NCI-H1694 (cell line): Measurements from ENCODE around the gene ACOT2.
A peak's percentile ranks its signal among the peaks of the same experiment; 100 is the strongest.
"Not testable (repeated sequence)": the region's sequence is repeated elsewhere in the genome, so short reads cannot be mapped to it uniquely, and the experiment has no call there.

Source experiments
- DNase-seq: peaks from one replicate; lab custom pipeline; 2025; lab: John Stamatoyannopoulos, UW

The ACOT2 gene

DNA sequence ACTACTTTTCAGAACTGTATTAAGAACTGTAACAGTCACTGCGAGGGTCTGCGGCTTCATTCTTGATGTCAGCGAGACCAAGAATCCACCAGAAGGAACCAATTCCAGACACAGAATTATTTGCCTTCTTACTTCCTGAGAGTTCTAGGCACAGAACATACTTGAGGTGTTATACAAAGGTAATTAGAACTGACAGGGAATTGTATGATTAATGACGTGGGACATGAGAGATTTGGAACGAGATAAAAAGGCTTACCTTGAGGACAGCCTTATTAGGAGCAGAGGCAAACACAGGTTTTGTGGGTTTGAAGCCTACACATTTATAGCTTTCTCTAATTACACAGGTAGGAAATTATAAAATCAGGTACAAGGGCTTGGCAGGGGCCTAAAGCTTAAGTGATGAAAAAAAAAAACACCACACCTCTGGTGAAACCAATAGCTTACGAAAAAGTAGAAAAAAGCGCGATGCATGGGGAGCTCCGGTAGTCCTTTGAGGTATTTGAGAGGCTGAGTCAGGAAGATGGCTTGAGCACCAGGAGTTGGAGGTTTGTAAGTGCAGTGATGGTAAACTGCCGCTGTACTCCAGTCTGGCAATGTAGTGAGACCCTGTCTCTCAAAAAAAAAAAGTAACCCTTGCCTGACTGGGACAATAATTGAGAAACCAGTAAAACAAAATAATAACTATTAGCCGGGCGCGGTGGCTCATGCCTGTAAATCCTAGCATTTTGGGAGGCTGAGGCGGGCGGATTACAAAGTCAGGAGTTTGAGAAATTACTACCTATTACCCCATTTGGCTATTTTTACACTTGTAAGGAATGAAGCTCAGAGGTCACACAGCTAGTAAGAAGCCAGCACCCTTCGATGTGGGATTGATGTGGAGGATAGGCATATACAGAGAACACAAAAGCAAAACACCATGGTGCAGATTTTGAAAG, 795 bp upstream of the ACOT2 start:
- no peak for DNase-seq

DNA sequence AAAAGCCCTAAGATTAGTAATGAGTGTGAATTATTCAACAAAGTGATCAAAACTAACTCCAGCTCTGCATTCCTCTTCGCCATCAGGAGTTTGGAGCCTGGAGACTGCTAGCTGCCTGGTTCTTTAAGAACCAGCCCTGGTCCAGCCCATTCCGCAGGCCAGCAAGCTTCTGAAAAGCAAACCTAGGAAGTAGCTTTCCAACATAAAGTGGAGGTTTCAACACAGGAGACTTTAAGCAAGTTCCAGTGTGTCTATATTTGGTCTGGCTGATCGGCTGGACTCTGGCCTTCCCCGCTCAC, 178 bp upstream of the ACOT2 start:
- DNase-seq = not testable (repeated sequence)

DNA sequence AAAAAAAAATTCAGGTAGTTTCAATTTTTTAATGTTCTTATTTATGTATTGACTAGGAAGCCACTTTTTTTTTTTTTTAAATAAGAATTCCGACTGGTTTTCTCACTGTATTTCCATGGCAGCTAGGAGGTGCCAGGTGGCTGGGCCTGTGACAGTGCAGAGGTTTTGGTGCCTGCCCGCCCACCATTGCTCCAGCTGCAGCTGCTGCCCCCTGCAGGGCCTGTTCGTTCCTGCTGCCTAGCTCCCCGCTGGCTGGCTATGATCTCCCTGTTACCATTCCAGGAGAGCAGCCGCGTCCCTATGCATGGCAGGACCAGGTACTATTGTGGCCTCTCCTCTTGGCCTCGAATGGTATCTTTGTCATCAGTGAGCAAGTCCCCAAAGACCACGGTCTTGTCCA, 1.9 kb downstream of the ACOT2 start:
- DNase-seq = peak; percentile 84

DNA sequence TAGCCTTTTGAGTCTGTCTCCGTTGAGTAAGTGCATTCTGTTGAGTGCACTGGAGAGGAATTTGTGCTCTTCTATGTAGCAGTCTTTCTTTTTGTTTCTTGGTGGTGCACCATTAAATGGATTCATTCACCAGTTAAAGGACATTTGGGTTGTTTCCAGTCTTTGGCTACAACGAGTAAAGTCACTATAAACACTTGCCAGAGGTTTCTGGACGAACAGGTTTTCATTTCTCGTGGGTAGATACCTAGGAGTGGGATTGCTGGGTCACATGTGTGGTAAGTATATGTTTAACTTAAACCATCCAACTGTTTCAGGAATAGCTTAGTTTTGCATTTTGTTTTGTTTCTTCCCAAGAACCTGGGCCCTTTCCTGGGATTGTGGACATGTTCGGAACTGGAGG, 4.0 kb downstream of the ACOT2 start:
- not testable (repeated sequence) for DNase-seq

DNA sequence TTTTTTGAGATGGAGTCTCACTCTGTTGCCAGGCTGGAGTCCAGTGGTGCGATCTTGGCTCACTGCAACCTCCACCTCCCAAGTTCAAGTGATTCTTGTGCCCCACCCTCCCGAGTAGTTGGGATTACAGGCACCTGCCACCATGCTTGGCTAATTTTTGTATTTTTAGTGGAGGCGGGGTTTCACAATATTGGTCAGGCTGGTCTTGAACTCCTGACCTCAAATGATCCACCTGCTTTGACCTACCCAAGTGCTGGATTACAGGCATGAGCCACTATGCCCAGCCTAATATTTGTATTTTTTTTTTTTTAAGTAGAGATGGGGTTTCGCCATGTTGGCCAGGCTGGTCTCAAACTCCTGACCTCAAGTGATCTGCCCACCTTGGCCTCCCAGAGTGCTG, 4.7 kb downstream of the ACOT2 start:
- DNase-seq = not testable (repeated sequence)

DNA sequence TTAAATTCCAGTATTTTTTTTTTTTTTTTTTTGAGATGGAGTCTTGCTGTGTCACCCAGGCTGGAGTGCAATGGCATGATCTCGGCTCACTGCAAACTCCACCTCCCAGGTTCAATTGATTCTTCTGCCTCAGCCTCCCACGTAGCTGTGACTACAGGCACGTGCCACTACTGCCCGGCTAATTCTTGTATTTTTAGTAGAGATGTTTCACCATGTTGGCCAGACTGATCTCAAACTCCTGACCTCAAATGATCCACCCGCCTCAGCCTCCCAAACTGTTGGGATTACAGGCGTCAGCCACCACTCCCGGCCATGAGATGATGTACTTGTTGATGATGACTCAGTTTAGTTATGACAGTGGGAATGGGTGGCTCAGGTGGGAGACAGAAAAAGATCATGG, 5.2 kb downstream of the ACOT2 start:
- DNase-seq = not testable (repeated sequence)

DNA sequence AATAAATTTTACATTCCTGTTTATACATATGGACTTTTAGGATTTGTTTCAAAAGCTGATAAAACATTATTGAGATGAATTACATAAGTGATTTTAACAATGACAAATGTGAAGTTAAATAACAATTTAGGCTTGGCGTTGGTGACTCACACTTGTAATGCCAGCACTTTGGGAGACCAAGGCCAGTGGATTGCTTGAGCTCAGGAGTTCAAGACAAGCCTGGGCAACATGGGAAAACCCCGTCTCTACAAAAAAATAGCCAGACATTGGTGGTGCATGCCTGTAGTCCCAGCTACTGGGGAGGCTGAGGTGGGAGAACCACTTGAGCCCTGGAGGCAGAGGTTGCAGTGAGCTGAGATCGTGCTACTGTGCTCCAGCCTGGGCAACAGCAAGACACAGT, 7.4 kb downstream of the ACOT2 start:
- no peak for DNase-seq

DNA sequence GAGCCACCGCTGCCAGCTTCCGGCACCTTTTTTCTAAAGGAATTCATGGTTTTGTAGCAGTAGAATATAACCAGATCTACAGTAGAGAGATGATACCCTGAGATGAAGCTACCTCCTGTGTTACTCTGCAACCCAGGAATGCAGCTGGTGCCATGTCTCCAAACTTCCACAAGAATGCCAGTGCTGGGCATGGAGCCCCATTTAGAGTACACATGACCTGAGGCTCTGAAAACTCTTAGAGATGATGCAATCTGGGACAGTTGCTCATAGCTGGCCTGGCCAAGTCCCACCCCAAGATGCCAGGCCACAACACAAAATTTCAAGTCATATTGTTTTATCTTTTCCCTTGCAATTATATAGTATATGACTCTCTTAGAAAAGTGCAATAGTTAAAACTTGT, 8.2 kb downstream of the ACOT2 start:
- not testable (repeated sequence) for DNase-seq

DNA sequence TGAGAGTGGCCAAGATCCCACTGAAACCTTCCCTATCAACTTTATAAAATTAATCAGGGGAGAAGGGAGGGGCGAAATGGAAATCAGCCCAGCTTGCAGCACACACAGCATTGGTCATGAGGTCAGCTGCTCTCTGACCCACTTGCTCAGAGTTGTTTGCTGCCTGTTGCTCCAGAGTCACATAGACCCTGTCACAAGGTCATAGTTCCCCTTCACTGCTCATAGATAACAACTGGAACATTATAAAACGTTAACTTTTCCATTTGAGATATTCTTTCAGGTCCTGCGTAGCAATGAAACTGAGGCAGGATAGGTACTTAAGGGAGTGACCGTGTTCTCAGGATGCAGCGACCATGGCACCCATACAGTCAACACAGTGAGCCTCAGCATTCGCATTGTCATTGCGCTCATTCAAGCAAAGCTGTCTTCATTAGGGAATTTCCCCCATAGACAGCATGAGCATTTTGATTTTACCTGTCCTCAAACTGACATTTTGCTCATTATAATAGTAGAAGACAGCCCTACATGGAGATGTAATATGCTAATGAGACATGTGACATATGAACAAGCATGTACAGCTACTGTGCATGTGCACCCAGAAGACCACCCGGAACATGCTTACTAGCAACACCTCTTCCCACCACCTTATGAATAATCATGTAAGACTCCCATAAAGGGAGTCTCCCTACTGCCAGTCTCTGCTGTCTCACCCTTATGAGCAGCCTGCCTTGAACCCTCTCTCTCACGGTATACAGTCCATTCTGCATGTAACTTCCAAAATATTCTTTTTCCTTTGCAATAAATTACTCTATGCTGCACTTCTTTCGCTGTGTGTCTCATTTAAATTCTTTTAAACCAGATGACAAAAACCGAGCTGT, 13.3 kb downstream of the ACOT2 start:
- DNase-seq = not testable (repeated sequence)

DNA sequence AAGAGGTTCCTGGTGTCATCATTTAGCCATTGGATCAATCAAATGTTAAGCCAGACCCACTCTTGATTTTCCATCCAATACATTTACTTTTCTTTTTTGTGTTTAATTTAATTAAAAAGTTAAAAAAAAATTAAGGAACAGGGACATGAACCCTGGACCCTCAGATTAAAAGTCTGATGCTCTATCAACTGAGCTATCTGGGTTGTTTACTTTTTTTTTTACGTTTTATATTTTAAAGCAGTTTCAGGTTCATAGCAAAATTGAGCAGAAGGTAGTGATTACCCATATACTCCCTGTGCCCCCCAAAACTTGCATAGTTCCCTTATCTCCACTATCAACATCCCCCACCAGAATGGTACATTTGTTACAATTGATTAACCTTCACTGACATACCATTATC, 19.7 kb downstream of the ACOT2 start:
- DNase-seq = no peak

DNA sequence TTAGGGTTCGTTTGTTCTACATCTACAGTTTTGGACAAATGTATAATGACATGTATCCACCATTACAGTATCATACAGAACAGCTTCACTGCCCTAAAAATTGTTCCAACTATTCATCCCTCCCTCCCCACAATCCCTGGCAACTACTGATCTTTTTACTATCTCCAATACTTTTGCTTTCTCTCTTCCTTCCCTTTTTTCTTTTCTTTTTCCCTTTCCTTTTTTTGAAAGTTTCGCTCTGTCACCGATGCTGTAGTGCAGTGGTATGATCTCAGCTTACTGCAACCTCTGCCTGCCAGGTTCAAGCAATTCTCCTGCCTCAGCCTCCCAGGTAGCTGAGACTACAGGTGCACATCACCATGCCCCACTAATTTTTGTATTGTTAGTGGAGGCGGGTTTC, 20.1 kb downstream of the ACOT2 start:
- DNase-seq = no peak

DNA sequence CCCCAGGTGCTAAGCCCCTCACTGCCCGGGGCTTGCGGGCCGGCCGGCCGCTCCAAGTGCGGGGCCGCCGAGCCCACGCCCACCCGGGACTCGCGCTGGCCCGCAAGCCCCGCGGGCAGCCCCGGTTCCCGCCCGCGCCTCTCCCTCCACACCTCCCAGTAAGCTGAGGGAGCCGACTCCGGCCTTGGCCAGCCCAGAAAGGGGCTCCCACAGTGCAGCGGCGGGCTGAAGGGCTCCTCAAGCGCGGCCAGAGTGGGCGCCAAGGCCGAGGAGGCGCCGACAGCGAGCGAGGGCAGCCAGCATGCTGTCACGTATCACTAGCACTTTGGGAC, 21.6 kb downstream of the ACOT2 start:
- DNase-seq = not testable (repeated sequence)

DNA sequence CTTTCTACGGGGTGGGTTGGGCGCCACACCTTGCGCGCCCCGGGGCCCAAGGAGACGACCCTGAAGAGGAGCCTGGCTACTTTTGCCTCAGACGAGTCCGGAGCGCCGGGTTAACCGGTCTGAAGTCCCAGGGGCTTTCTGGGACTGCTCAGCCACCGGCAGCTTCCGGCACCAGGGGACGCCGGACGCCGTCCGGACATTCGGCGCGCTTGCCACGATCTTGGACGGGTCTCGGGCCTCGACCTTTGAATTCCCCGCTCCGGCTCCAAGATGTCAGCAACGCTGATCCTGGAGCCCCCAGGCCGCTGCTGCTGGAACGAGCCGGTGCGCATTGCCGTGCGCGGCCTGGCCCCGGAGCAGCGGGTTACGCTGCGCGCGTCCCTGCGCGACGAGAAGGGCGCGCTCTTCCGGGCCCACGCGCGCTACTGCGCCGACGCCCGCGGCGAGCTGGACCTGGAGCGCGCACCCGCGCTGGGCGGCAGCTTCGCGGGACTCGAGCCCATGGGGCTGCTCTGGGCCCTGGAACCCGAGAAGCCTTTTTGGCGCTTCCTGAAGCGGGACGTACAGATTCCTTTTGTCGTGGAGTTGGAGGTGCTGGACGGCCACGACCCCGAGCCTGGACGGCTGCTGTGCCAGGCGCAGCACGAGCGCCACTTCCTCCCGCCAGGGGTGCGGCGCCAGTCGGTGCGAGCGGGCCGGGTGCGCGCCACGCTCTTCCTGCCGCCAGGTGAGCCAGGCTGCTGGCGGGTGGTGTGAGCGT, 22.9 kb downstream of the ACOT2 start, which contains the start of gene ACOT4:
ACOT4 (plus strand) TSS at position 184 of the 760 bp plus-strand sequence; CDS start at position 271, 87 bp downstream.
- DNase-seq = no peak

DNA sequence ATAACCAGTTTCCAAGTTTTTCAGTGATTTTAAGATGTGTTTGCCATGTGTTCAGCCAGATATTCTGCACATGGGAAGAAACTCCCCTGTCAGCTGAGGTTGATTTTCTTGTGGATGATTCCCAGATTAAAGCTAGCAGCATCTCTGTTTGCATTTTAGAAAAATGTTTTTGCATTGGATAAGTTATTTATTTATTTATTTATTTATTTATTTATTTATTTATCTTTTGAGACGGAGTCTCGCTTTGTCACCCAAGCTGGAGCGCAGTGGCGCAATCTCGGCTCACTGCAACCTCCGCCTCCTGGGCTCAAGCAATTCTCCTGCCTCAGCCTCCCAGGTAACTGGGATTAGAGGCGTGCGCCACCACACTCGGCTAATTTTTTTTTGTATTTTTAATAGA, 25.5 kb downstream of the ACOT2 start:
- DNase-seq = no peak

DNA sequence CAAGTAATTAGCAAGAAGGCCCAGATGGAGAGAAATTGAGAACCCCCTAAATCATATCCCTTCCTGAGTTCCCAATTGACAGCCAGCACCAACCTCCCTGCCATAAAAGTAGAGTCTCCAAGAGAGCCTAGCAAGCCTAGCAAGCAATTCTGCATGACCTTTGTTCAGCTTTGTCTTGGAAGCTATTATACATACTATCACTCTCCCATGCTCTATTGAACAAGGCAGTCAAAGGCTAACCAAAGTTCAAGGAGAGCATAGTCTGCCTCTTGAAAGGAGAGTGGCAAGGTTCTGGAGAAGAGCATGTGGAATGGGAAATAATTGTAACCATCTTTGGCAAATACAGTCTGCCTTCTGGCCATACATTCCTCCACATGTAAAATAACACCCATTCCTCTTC, 30.5 kb downstream of the ACOT2 start:
- DNase-seq = no peak

DNA sequence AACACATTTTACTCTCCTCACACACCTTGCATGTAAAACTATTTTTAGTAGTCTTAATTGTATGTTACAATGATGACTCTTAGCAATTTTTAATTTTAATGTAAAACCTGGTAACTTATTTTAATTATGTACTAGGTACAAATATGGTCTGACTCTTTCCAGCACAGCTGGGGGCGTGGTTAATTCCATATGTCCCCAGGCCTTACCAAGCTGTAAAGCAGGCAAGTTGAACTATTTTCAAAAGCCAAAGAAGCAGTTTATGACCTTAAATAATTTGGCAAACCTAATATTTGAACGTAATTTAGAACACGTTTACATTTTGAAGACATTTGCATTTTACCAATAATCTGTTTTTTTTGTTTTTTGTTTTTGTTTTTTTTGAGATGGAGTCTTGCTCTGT, 34.0 kb downstream of the ACOT2 start:
- DNase-seq = no peak

DNA sequence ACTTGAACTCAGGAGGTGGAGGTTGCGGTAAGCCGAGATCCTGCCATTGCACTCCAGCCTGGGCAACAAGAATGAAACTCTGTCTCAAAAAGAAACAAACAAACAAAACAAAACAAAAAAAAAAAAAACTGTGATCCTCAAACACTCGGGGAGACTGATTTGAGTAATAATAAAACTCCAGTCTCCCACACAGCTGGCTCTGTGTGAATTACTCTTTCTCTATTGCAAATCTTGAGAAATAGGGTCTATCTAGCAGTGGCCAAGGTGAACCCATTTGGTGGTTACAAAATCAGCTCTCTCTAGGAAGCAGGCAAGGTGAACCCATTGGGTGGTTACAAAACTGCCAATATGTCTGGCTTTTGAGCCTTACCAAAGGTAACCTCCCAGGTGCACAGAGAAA, 37.3 kb downstream of the ACOT2 start:
- no peak for DNase-seq

DNA sequence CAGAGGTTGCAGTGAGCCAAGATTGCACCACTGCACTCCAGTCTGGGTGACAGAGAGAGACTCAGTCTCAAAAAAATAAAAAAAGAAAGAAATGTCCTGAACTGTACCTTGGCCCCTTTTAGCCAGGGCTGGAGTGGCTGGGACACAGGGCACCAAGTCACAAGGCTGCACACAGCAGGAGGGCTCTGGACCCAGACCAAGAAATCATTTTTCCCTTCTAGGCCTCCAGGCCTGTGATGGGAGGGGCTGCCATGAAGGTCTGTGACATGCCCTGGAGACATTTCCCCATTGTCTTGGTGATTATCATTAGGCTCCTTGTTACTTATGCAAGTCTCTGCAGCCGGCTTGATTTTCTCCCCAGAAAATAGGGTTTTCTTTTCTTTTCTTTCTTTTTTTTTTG, 38.2 kb downstream of the ACOT2 start:
- no peak for DNase-seq

DNA sequence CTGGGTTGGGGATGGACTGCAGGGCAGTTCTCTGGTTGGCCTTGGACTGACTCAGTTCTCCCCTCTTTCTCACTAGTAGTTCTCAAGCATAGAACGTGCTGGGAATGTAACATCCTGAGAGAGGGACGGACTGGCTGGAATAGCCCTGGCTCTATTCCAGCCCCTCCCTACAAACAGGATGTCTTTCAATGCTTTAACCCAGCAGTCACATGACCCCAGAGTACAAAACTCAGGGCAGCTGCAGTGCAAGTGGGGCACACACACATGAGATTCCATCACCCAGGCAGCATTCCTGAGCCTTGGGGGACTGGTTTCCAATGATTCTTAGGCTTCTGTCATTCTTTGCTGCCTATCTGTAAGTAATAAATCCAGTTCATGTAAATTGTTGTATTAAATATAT, 41.7 kb downstream of the ACOT2 start:
- DNase-seq = no peak

DNA sequence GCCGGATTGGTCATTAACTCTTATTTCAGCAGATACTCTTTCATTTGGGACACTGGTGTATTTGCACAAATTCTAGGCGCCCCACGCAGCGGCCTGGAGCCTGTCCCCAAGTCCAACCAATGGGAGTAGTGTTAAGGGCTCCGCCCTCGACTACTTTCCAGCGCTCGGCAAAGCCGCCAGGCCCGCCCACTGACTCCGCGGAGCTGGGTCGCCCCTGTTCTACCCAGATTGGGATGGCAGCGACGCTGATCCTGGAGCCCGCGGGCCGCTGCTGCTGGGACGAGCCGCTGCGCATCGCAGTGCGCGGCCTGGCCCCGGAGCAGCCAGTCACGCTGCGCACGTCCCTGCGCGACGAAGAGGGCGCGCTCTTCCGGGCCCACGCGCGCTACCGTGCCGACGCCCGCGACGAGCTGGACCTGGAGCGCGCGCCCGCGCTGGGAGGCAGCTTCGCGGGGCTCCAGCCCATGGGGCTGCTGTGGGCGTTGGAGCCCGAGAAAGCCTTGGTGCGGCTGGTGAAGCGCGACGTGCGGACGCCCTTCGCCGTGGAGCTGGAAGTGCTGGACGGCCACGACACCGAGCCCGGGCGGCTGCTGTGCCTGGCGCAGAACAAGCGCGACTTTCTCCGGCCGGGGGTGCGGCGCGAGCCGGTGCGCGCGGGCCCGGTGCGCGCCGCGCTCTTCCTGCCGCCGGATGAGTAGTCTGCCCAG, 43.5 kb downstream of the ACOT2 start, which contains the start of gene ACOT6:
ACOT6 (plus strand) TSS at position 179 of the 707 bp plus-strand sequence; CDS start at position 234, 55 bp downstream.
- peak; percentile 90 for DNase-seq

DNA sequence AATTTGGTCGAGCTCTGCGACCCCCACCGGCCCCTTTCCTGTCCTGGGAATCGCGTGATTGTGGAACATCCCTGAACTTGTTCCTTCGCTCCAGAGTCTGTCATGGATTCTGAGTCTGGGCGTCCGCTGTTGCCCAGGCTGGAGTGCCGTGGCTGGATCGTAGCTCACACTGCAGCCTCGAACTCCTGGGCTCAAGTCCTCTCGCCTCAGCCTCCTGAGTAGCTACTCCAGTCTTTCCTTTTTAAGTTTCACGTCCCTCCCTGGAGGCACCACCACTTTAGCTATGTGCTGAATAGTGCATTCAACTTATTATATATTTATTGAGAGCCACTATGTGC, 44.0 kb downstream of the ACOT2 start:
- peak; percentile 32 for DNase-seq
